Measurements from ENCODE around the gene TTC27. TPM values are rescaled to one million over a fixed set of nuclear protein-coding genes. Genes with fewer than 3 reads are reported as not detected.

TTC27 gene
- polyA plus RNA-seq, 1 donor (not counting 4 experiments of a cell fraction or from before 2014, with no cell fraction given), result 28.7 TPM

DNA sequence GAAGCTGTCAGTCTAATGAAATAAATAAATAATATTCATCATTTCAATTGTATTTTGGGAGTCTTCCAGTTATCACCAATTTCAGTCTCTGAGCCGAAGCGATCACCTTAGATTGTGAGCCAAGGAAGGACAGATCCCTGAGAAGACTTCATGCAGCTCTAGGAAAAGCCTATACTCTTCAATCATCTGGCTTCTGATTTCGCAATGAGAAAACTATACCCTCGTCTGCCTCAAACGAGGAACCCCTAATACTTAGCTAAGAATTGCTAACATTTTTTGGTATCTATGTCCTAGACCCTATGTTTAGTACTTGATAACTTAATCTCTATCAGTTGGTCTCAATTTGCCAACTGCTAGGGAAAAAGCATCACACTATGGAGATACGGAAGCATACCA is 4.5 kb upstream of the TTC27 start:
- FAIRE-seq (no peak), DNase-seq (ENCODE audit: low read depth, low spot score) (no peak)
- H3K36me3 ChIP-seq (ENCODE audit: control insufficient read depth in 2 of 2, extremely low read depth in 1 of 2, insufficient read depth in 2 of 2, low read length in 2 of 2), result peaks cover 4 to 9% of the 10 kb centered on the region in 2 experiments
- H2AFZ ChIP-seq (ENCODE audit: control insufficient read depth, low read length), result no peak overlapping the region
- H3K4me2 ChIP-seq (ENCODE audit: control insufficient read depth, extremely low read depth, insufficient read depth, low read depth, low read length), result no peak overlapping the region
- no peaks in the 10 kb centered on the region for H3K27me3 ChIP-seq (ENCODE audit: control insufficient read depth, extremely low read depth, insufficient read depth, low read length)
- dilution Hi-C loops (cut with MboI; ENCODE audit: extremely low pct_ligation_motif_present, low sequenced_read_pairs), result no loop called here
- H3K4me1 ChIP-seq (ENCODE audit: control insufficient read depth, extremely low read depth, insufficient read depth, low read length), result peaks cover 5% of the 10 kb centered on the region
- no peaks in the 10 kb centered on the region for H3K9me3 ChIP-seq (ENCODE audit: control insufficient read depth, low read depth, low read length)
- no peak for TF ChIP-seq EZH2 (IDR thresholded peaks at IDR 0.05; ENCODE audit: low read length)
- TF ChIP-seq, protein P1, sequence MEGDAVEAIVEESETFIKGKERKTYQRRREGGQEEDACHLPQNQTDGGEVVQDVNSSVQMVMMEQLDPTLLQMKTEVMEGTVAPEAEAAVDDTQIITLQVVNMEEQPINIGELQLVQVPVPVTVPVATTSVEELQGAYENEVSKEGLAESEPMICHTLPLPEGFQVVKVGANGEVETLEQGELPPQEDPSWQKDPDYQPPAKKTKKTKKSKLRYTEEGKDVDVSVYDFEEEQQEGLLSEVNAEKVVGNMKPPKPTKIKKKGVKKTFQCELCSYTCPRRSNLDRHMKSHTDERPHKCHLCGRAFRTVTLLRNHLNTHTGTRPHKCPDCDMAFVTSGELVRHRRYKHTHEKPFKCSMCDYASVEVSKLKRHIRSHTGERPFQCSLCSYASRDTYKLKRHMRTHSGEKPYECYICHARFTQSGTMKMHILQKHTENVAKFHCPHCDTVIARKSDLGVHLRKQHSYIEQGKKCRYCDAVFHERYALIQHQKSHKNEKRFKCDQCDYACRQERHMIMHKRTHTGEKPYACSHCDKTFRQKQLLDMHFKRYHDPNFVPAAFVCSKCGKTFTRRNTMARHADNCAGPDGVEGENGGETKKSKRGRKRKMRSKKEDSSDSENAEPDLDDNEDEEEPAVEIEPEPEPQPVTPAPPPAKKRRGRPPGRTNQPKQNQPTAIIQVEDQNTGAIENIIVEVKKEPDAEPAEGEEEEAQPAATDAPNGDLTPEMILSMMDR (optimal IDR thresholded peaks at IDR 0.05 in 1 of 3, IDR thresholded peaks at IDR 0.05 in 1 of 3, conservative IDR thresholded peaks at IDR 0.05 in 1 of 3; ENCODE audit: extremely low read depth in 1 of 3, insufficient read depth in 2 of 3, low read length in 3 of 3), result no peak
- H3K4me3 ChIP-seq (ENCODE audit: control insufficient read depth in 2 of 3, extremely low read depth in 1 of 3, insufficient read depth in 2 of 3, low read depth in 1 of 3, low read length in 3 of 3), result no peak overlapping the region
- no peaks in the 10 kb centered on the region for H3K9me1 ChIP-seq (ENCODE audit: control insufficient read depth, extremely low read depth, insufficient read depth, low read length)
- no peak overlapping the region for H3K9ac ChIP-seq (ENCODE audit: control insufficient read depth, extremely low read depth, insufficient read depth, low read length)
- H3K79me2 ChIP-seq (ENCODE audit: control insufficient read depth, insufficient read depth, low read length), result peaks cover 3% of the 10 kb centered on the region
- H4K20me1 ChIP-seq (ENCODE audit: control insufficient read depth, extremely low read depth, insufficient read depth, low read length), result no peaks in the 10 kb centered on the region
- H3K27ac ChIP-seq (ENCODE audit: control insufficient read depth, insufficient read depth, low read length), result no peak overlapping the region

DNA sequence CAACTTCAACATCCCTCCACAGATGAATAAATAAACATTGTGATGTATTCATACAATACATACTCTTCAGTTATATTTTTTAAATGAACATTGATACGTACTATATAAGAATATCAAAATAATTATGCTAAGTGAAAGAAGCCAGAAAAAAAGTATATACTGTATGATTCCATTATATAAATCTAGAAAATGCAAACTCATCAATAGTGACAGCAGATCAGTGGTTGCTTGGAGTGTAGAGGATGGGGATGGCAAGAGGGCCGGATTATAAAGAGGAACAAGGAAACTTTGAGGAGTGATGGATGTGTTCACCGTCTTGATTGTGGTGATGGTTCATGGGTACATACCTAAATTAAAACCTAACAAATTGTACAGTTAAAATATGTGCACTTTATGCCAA is 3.0 kb upstream of the TTC27 start:
- H3K27ac ChIP-seq (ENCODE audit: control insufficient read depth, insufficient read depth, low read length), result no peak overlapping the region
- no peak overlapping the region for H3K9ac ChIP-seq (ENCODE audit: control insufficient read depth, extremely low read depth, insufficient read depth, low read length)
- H3K27me3 ChIP-seq (ENCODE audit: control insufficient read depth, extremely low read depth, insufficient read depth, low read length), result no peaks in the 10 kb centered on the region
- peaks cover 4 to 9% of the 10 kb centered on the region in 2 experiments for H3K36me3 ChIP-seq (ENCODE audit: control insufficient read depth in 2 of 2, extremely low read depth in 1 of 2, insufficient read depth in 2 of 2, low read length in 2 of 2)
- dilution Hi-C loops (cut with MboI; ENCODE audit: extremely low pct_ligation_motif_present, low sequenced_read_pairs), result no loop called here
- H3K9me1 ChIP-seq (ENCODE audit: control insufficient read depth, extremely low read depth, insufficient read depth, low read length), result no peaks in the 10 kb centered on the region
- DNase-seq (ENCODE audit: low read depth, low spot score) (no peak), FAIRE-seq (no peak)
- no peak overlapping the region for H2AFZ ChIP-seq (ENCODE audit: control insufficient read depth, low read length)
- TF ChIP-seq, protein P1 (optimal IDR thresholded peaks at IDR 0.05 in 1 of 3, IDR thresholded peaks at IDR 0.05 in 1 of 3, conservative IDR thresholded peaks at IDR 0.05 in 1 of 3; ENCODE audit: extremely low read depth in 1 of 3, insufficient read depth in 2 of 3, low read length in 3 of 3), result no peak
- TF ChIP-seq EZH2 (IDR thresholded peaks at IDR 0.05; ENCODE audit: low read length), result no peak
- H3K79me2 ChIP-seq (ENCODE audit: control insufficient read depth, insufficient read depth, low read length), result peaks cover 12% of the 10 kb centered on the region
- peaks cover 8% of the 10 kb centered on the region for H3K4me1 ChIP-seq (ENCODE audit: control insufficient read depth, extremely low read depth, insufficient read depth, low read length)
- H3K4me2 ChIP-seq (ENCODE audit: control insufficient read depth, extremely low read depth, insufficient read depth, low read depth, low read length), result no peak overlapping the region
- no peak overlapping the region for H3K4me3 ChIP-seq (ENCODE audit: control insufficient read depth in 2 of 3, extremely low read depth in 1 of 3, insufficient read depth in 2 of 3, low read depth in 1 of 3, low read length in 3 of 3)
- no peaks in the 10 kb centered on the region for H3K9me3 ChIP-seq (ENCODE audit: control insufficient read depth, low read depth, low read length)
- H4K20me1 ChIP-seq (ENCODE audit: control insufficient read depth, extremely low read depth, insufficient read depth, low read length), result no peaks in the 10 kb centered on the region

Data from keratinocyte (primary cell).